ENCODE measurements around the gene STYXL1.
"Not testable (repeated sequence)": the region's sequence is repeated elsewhere in the genome, so short reads cannot be mapped to it uniquely, and the experiment has no call there.

STYXL1 gene, protein sequence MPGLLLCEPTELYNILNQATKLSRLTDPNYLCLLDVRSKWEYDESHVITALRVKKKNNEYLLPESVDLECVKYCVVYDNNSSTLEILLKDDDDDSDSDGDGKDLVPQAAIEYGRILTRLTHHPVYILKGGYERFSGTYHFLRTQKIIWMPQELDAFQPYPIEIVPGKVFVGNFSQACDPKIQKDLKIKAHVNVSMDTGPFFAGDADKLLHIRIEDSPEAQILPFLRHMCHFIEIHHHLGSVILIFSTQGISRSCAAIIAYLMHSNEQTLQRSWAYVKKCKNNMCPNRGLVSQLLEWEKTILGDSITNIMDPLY
- 9.5 to 12.1 (median 10.6) reads per million in 3 experiments for total RNA-seq

DNA sequence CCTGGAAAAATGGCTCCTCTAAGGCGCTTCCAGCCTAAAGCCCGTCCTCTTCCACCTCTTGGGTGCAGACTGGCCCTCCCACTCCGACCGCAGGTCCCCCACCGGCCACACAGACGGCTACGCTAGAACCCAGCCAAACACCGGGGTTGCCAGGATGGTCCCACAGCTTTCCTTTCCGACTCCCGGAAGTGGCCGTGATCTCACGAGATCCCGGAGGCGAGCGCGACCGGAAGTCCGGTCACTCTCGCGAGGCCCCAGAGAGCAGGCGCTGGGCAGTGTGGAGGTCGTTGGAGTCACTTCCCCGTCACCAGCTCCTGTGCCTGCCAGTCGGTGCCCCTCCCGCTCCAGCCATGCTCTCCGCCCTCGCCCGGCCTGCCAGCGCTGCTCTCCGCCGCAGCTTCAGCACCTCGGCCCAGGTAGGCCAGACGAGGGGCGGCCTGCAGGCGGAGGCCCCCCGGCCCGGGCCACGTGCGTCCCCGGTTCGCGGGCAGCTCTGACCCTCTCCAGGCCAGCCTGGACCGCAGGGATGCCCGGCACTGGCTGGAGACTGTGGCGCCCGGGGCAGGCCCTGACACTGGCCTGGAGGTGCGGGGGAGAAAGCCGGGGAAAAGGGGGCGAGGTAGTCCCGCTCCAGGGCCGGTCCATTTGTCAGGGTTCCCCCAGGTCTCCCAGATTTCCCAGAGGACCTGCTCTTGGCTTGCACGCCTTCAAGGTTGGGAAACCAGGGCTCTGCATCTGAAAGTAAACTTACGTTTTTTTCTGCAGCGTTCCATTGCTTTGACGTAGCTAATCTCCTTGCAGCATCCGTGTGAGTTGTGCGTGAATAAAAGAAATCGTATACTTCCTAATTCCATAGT lies at the start of gene STYXL1, which contains the start of gene MDH2:
Gene STYXL1, minus strand, starts transcription at position 190 of the 857 bp plus-strand sequence. CDS start 17,477 bp downstream, outside the sequence.
Gene MDH2, plus strand, starts transcription at position 296 of the 857 bp plus-strand sequence. Its CDS starts 55 bp downstream, at position 351.
- peak; percentile 79 for DNase-seq

DNA sequence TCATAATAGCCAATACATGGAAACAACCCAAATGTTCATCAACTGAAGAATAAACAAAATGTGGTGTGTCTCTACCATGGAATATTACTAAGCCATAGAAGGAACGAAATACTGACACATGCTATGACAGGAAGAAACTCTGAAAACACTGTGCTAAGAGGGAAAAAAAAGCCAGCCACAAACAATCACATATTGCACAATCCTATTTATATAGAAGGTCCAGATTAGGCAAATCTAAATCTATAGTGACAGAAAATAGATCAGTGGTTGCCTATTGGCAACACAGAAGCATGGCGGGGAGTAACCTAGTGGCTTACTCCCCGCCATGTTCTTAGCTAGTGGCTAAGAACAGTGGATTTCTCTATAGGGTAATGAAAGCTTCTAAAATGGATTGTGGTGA lies 48.1 kb upstream of the STYXL1 start:
- no peak for DNase-seq

DNA sequence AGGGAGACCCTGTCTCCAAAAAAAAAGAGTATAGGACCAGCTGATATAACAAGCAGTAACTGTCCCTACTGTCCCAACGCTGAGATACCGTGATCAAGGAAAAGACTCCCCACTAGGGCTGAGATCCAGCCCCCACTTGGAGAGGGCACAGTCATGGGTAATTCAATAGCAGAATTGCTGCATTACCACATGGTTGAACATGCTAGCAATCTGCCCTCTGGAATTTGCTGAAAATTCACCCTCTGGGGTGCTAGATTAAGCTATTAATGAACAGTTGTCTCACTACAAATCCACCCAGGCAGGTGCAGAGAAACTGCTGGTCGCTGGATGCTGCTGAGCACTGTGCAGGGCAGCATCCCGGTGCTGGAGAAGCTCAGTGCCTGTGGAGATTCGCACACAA lies 46.5 kb upstream of the STYXL1 start:
- DNase-seq, result not testable (repeated sequence)

DNA sequence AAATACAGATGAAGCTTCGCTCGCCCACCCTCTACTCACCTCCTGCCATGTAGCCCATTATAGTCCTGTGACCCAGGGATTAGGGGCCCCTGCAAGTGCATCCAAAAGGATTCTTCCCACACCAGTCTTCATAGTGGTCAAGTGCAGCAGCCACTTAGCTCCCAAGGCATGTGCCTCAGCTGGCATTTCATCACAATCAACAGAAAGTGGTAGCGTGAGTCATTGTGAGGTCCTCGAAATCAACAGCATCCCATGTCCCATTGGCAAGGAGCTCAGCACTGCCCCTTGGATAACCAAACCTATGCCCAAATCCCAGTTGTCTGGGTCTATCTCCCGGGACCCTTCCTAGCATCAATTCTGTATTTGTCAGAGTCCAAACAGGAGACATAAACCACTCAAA lies 45.7 kb upstream of the STYXL1 start:
- not testable (repeated sequence) for DNase-seq

DNA sequence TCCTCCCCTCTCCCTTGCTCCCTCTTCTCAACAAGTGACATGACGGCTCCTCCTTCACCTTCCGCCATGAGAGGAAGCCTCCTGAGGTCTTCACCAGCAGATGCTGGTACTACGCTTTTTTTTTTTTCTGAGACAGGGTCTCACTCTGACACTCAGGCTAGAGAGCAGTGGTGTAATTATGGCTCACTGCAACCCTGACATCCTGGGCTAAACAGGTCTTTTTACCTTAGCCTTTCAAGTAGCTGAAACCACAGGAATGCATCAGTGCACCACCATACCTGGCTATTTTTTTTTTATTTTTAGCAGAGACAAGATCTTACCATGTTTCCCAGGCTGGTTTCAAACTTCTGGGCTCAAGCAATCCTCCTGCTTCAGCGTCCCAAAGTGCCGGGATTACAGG lies 43.7 kb upstream of the STYXL1 start:
- DNase-seq, result no peak

DNA sequence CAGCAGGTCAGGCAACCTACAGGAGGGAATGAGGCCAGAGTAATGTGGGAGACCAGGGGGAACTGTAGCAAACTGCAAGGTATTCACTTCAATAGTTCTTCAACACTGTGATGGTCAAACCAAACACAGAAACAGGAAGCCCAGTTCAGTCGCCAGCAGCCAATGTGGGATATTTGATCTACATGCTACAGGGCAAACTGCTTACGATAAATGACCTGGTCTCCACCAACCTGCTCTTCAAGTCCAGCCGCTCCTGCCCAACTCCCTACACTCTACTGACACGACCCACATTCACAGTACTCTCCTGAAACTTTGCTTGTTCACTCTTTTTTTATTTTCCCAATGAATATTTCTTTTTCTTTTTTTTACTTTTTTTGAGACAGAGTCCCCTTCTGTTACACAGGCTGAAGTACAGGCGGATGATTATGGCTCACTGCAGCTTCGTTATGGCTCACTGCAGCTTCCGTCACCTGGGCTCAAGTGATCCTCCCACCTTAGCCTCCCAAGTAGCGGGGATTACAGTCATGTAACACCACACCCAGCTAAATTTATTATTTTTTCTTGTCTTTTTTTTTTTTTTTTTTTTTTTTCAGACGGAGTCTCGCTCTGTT lies 42.2 kb upstream of the STYXL1 start:
- DNase-seq, result no peak

DNA sequence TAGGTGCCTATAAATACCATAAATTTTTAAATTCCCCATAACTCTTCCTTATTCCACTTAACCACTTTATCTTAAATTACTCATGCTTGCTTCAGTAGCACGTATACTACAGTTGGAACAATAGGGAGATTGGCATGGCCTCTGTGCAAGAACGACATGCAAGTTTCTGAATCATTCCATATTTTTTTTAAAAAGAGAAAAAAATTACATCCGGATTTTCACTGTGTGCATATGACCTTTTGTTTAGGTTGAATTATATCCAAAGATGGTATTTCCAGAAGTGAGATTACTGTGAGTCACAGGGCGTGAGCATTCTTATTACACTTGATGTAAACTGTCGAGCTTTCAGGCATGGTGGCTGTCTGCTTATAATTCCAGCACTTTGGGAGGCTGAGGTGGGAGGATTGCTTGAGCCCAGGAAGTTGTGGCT lies 39.6 kb upstream of the STYXL1 start:
- DNase-seq, result not testable (repeated sequence)

DNA sequence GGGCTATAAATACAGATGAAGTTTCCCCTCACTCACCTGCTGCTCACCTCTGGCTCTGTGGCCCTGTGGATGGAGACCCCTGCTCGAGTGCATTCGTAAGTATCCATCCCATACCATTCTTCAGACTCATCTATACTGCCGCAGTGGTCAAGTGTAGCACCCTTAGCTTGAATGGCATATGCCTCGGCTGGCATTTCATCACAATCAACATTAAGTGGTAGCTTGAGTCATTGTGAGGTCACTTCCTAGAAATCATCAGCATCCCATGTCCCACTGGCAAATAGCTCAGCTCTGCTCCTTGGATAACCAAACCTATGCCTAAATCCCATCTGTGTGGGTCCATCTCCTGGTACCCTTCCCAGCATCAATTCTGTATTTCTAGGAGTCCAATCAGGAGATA lies 38.3 kb upstream of the STYXL1 start:
- DNase-seq, result no peak

DNA sequence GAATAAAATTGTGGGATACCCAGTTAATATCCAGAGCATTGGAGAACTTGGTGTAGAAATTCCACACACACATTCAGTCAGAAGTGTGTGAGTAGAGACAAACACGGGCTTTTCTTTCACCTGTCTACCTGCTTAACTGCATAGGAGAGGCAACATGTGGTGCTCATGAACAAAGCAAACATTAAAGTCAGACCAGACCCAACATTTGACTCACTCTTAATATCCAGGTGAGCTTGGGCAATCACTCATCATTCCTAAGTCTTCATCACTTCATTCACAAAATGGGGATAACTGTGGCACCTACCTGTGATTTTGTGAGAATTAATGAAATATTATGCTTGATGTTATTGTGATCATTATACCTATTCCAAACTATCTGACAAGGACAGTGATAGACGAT lies 36.3 kb upstream of the STYXL1 start:
- DNase-seq, result not testable (repeated sequence)

DNA sequence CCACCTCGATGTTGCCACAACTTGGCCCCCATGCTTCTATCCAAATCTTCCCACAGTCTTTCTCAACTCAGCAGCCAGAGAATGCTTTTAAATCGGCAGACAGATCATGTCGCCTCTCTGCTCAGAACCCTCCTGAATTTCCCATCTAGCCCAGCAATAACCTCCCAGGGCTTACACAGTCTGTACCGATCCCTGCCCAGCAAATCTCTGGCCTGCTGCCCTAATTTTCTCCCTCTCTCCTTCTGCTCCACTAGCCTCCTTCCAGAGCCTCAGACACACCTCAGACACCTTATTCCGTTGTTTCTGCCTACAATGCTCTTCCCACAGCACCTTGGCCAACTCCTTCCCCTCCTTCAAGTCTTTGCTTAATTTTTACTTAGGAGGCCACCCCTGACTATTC lies 32.4 kb upstream of the STYXL1 start:
- no peak for DNase-seq

DNA sequence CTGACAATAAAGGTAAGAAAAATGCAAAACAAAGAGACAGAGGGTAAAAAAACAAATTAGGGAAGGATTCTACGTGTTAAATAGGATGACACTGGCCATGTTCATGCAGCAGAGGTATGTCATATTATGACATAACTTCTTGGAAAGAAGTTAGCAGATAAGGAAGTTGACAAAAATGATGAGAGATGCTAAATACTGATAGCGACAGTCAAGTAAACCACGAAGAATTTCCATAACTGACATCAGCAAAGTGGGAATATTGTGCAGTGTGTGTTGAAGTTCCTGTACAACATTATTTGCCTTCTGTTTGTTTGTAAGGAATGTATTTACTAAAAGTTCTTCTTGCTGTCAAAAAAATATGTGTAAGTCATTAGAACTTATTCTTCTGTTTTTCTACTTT lies 29.6 kb upstream of the STYXL1 start:
- DNase-seq, result no peak

DNA sequence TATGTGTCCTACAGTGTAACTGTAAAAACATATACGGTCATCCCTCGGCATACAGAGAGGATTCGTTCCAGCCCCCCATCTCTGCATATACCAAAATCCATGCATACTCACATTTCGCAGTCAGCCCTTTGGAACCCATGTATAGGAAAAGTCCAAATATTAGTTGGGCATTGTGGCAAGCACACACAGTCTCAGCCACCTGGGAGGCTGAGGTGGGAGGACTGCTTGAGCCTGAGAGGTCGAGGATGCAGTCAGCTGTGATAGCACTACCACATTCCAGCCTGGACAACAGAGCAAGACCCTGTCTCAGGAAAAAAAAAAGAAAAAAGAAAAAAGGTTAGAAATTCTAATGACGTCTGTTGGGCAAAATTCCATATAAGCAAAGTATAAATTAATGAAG lies 29.2 kb upstream of the STYXL1 start:
- DNase-seq, result no peak

DNA sequence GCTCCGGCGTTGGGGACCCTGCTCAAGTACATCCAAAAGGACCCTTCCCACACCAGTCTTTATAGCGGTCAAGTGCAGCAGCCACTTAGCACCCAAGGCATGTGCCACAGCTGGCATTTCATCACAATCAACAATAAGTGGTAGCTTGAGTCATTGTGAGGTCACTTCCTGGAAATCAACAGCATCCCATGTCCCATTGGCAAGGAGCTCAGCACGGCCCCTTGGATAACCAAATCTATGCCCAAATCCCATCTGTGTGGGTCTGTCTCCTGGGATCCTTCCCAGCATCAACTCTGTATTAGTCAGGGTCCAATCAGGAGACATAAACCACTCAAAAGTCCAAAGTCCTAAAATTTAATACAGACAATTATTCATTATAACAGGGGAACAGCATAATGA lies 27.2 kb upstream of the STYXL1 start:
- DNase-seq, result no peak

DNA sequence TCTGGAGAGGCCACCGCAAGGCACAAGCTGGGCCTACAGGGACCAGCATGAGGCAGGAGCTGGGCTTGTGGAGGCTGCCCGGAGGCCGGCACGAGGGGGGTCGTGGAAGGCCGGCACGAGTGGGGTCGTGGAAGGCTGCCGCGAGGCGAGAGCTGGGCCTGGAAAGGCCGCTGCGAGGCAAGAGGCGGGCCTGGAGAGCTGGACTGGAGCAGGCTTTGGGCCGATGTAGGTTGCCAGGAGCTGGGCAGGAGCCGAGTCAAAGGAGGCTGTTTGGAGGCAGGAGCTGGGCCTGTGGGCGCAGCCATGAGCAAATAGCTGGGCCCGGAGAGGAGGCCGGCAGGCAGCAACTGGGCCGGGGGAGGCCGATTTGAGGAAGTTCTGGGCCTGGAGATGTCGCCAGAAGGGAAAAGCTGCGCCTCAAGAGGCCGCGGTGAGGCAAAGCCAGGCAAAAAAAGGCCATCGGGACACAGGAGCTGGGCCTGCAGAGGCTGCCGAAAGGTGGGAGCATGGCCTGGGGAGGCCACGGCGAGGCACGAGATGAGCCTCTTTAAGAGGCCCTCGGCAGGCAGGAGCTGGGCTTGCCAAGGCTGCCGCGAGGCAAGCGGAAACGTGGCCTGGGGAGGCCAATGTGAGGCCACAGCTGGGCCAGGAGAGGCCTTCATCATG lies 26.6 kb upstream of the STYXL1 start:
- DNase-seq, result no peak

DNA sequence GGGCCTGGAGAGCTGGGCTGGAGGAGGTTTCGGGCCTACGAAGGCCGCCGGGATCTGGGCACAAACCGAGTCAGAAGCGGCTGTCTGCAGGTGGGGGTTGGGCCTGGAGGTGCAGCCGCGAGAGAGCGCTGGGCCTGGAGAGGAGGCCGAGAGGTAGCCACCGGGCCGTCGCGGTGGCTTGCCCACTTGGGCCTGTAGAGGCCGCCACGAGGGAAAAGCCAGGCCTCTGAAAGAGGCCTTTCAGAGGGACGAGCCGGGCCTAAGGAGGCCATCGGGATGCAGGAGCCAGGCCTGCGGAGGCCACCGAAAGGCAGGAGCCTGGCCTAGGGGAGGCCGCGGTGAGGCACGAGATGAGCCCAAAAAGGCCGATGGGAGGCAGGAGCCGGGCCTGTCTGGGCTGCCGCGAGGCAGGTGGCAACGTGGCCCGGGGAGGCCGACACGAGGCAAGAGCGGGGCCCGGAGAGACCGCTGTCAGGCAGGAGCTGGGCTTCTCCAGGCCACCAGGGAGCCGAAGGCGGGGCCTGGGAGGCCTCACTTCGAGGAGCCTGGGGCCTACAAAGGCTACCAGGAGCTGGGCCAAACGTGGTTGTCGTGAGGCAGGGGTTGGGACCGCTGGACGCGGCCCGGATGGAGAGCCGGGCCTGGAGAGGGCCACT lies 25.7 kb upstream of the STYXL1 start:
- no peak for DNase-seq

DNA sequence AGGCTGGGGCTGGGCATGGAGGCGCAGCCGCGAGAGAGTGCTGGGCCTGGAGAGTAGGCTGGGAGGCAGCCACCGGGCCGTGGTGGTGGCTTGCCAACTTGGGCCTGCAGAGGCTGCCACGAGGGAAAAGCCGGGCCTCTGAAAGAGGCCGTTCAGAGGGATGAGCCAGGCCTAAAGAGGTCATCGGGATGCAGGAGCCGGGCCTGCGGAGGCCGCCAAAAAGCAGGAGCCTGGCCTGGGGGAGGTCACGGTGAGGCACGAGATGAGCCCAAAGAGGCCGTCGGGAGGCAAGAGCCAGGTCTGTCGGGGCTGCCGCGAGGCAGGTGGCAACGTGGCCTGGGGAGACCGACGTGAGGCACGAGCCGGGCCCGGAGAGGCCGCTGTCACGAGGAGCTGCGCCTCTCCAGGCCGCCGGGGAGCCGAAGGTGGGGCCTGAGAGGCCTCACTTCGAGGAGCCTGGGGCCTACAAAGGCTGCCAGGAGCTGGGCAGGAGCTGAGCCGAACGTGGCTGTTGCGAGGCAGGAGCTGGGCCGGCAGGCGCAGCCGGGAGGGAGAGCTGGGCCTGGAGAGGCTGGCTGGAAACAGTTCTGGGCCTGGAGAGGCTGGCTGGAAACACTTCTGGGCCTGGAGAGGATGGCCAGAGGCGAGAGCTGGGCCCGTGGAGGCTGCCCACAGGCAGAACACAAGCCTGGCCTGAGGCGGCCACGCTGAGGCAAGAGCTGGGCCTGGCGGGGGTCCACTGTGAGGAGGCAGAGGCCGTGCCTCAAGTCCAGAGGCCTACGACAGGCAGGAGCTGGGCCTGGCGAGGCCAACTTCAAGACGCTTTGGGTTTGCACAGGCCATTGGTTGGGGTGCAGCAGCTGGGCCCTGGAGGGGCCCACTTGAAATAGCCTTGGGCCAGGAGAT lies 24.7 kb upstream of the STYXL1 start:
- no peak for DNase-seq

DNA sequence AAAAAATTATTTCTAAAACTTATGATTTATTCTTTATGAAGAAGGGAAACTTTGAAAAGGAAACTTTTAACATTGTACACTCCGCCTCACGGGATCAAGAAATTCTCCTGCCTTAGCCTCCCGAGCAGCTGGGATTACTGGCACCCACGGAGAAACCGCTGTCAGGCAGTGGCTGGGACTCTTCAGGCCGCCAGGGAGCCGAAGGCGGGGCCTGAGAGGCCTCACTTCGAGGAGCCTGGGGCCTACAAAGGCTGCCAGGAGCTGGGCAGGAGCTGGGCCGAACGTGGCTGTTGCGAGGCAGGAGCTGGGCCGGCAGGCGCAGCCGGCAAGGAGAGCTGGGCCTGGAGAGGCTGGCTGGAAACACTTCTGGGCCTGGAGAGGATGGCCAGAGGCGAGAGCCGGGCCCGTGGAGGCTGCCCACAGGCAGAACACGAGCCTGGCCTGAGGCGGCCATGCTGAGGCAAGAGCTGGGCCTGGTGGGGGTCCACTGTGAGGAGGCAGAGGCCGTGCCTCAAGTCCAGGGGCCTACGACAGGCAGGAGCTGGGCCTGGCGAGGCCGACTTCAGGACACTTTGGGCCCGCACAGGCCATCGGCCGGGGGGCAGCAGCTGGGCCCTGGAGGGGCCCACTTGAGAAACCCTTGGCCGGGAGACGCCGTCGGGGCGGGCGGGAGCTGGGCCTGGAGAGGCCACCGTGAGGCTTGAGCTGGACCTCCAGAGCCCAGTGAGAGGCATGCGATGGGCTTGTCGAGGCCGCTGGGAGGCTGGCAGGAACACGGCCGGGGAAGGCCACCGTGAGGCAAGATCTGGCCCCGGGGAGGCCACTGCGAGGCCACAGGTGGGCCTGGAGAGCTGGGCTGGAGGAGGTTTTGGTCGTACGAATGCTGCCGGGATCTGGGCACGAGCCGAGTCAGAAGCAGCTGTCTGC lies 23.8 kb upstream of the STYXL1 start:
- no peak for DNase-seq

DNA sequence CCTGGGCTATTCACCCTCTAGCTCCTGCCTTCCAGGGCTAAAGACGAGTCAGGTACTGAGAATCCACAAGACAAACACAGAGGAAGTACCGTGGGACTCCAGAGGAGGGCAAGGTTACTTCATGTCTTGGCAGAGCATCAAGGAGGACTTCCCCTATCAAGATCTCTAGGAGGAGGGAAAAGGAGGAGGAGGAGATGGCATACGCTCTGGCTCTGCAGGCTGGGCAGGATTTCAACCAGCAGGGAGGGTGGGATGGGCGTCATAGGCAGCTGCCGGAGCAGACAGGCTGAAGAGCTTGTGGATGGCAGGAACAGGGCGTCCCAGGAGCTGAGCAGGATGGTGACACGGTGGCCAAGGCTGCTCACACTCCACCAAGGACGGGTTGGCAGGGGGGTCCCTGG lies 21.4 kb upstream of the STYXL1 start:
- no peak for DNase-seq

DNA sequence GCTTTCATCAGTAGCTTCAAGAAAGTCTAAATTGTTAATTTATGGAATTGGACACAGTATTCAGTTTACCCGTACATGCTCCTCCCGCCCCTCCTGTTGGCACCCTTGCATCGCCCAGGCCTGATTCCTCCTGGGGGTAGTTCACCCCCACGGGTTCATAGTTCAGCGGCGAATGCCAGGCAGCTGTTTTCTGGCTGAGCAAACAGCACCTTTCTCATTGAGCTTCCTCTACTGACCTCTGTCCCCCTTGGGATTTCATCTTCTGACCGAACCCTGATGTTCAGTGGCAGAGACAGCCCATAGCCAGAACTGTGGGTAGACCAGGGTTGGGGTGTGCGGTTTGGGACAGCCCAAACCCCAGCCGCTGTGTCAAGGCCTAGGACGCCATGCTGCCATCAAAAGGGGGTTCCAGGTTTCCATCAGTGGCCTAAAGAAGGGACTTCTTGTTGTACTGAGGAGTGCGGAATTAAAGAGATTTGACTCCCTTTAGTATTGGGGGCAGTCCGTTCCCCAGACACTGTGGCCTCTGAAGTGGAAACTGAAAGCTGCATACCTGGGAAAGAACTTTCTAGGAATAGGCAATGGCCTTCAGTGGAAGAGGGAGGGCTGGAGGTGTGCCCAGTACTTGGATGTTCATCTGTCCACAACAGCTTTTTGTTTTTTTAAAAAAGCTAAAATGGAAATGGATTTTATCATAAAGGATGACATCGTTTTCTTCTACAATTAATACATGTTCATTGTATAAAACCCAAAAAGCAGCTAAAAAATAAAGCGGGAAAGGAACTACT lies 19.1 kb upstream of the STYXL1 start:
- DNase-seq, result no peak

All from central memory CD4-positive, alpha-beta T cell (primary cell).